HepG2 (cell line): ENCODE data around the gene TCTA. TPM values are rescaled to one million over a fixed set of nuclear protein-coding genes. Genes with fewer than 3 reads are reported as not detected.
A peak's percentile ranks its signal among the peaks of the same experiment; 100 is the strongest.

Source experiments
- FOXP1 ChIP-seq, 2 experiments: fragments of 450-650 bp in 1 of 2; IDR thresholded peaks; 2 replicates each; pipeline ENCODE4 v1.6.1; 2017 to 2018; ENCODE audit warnings: antibody characterized with exemption in 1 of 2
- GABPA ChIP-seq, 2 experiments: IDR thresholded peaks; 2 replicates each; pipeline ENCODE4 v1.6.1; 2011 to 2016; ENCODE audit warnings: low read depth in 2 of 2, low read length in 1 of 2, missing biosample characterization in 1 of 2, missing genetic modification characterization in 1 of 2
- HOXA3 ChIP-seq: sonication (generic); formaldehyde crosslinking; IDR thresholded peaks from 2 replicates; pipeline ENCODE4 v1.5.0; 2020; ENCODE audit warnings: missing genetic modification reagents
- NBN ChIP-seq: fragments of 450-650 bp; conservative IDR thresholded peaks from 2 replicates; pipeline ENCODE4 v1.6.1; 2017
- NCOA5 ChIP-seq: sonication (generic); formaldehyde crosslinking; IDR thresholded peaks from 2 replicates; pipeline ENCODE4 v1.4.0; 2020; ENCODE audit warnings: missing genetic modification reagents
- PHF21A ChIP-seq: sonication (generic); formaldehyde crosslinking; IDR thresholded peaks from 2 replicates; pipeline ENCODE4 v1.5.0; 2020; ENCODE audit warnings: mild to moderate bottlenecking, missing genetic modification reagents
- RBM22 ChIP-seq: fragments of 200-400 bp; formaldehyde crosslinking; optimal IDR thresholded peaks from 2 replicates; pipeline ENCODE3; 2017; ENCODE audit warnings: mild to moderate bottlenecking, low read length, moderate library complexity
- SIN3A ChIP-seq: IDR thresholded peaks from 2 replicates; pipeline ENCODE4 v1.6.1; 2011; ENCODE audit warnings: low read depth, mild to moderate bottlenecking, control low read depth, low read length, borderline replicate concordance
- TGIF2 ChIP-seq: IDR thresholded peaks from 2 replicates; pipeline ENCODE4 v1.6.1; 2016; ENCODE audit warnings: control low read depth, missing compliant biosample characterization
- ZBED4 ChIP-seq: sonication (generic); formaldehyde crosslinking; IDR thresholded peaks from 2 replicates; pipeline ENCODE4 v1.4.0; 2020; ENCODE audit warnings: missing genetic modification reagents, borderline replicate concordance
- ZBTB2 ChIP-seq: sonication (generic); formaldehyde crosslinking; IDR thresholded peaks from 2 replicates; pipeline ENCODE4 v1.8.0; 2022; ENCODE audit warnings: low read depth, missing genetic modification reagents
- ZFX ChIP-seq: sonication (generic); formaldehyde crosslinking; IDR thresholded peaks from 2 replicates; pipeline ENCODE4 v1.4.0; 2020; ENCODE audit warnings: mild to moderate bottlenecking, low read depth, missing genetic modification reagents, moderate library complexity
- ZFY ChIP-seq: sonication (generic); formaldehyde crosslinking; IDR thresholded peaks from 2 replicates; pipeline ENCODE4 v1.4.0; 2020; ENCODE audit warnings: missing genetic modification reagents
- ZNF3 ChIP-seq: IDR thresholded peaks from 2 replicates; pipeline ENCODE4 v1.7.0; 2017; ENCODE audit warnings: inconsistent platforms
- ZNF337 ChIP-seq: sonication (generic); formaldehyde crosslinking; IDR thresholded peaks from 2 replicates; pipeline ENCODE4 v1.5.1; 2020; ENCODE audit warnings: missing genetic modification reagents, low read depth, mild to moderate bottlenecking, borderline replicate concordance
- ZNF614 ChIP-seq: IDR thresholded peaks from 2 replicates; pipeline ENCODE4 v1.6.1; 2018; ENCODE audit warnings: missing biosample characterization, missing genetic modification reagents, inconsistent platforms, borderline replicate concordance
- ZNF792 ChIP-seq: IDR thresholded peaks from 2 replicates; pipeline ENCODE4 v1.6.1; 2016
- polyA plus RNA-seq, 8 experiments: library from polyadenylated mRNA; depleted of rRNA in 3 of 8; stranded (reverse) in 7 of 8; unstranded in 1 of 8; fragments of >200 nt; fragmentation: Illumina TruSeq in 4 of 8; extraction: Trizol in 4 of 8; gene quantifications; 2 replicates each; pipeline versions ENCODE4 v1.2.1 to v1.2.3, GENCODE V29; 2011 to 2016; ENCODE audit warnings: low read depth in 4 of 8, missing spikeins in 1 of 8, mixed read lengths in 1 of 8; ENCODE audit not compliant: insufficient read depth in 1 of 8
- total RNA-seq, 5 experiments: library from RNA; depleted of rRNA; stranded (reverse); fragments of >200 nt; fragmentation: Illumina TruSeq; extraction: Trizol; gene quantifications; 2 replicates each; pipeline ENCODE4 v1.2.3, GENCODE V29; 2016; ENCODE audit warnings: low read depth in 1 of 5
- TF ChIP-seq, protein P1 (sequence below): sonication (generic); formaldehyde crosslinking; IDR thresholded peaks from 2 replicates; pipeline ENCODE4 v1.4.0; 2020; ENCODE audit warnings: mild to moderate bottlenecking, low read depth, missing genetic modification reagents
- TF ChIP-seq, protein P2 (sequence below): sonication (generic); IDR thresholded peaks from 2 replicates; pipeline ENCODE4 v1.6.1; 2016; ENCODE audit warnings: low read depth, borderline replicate concordance
- TF ChIP-seq, protein P3 (sequence below), 2 experiments: fragments of 450-650 bp in 1 of 2; sonication (generic) in 1 of 2; formaldehyde crosslinking; IDR thresholded peaks; 2 replicates each; pipeline versions ENCODE4 v1.5.0 to v1.8.0; 2020 to 2022; ENCODE audit warnings: mild to moderate bottlenecking in 1 of 2, missing genetic modification reagents in 1 of 2

The TCTA gene
- total and polyA plus RNA-seq, 2 of the 13 experiments (the other 11 are each of a cell fraction or from before 2014, with no cell fraction given) = 8.3 to 13.2 TPM

DNA sequence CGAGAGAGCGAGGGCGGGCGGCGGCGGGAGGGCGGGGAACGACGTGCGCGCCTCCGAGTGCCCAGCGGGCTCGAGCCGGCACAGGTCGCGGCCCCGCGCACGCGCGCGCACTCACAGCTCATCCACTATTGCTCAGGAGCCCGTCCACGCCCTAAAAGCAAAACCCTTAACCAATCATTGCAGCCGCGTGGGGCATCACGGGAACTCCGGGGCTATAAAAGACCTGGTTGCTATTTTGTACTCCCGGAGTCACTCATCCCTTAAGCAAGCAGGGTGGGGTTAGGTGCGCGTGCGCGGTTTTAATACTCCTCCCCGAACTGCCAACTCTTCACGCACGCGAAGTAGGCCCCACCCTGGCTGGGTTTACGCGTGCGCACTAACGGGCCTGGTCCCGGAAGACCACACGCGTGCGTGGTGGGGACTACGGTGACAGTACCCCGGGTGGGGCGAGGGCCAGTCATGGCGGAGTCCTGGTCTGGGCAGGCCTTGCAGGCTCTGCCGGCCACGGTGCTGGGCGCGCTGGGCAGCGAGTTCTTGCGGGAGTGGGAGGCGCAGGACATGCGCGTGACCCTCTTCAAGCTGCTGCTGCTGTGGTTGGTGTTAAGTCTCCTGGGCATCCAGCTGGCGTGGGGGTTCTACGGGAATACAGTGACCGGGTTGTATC lies at the start of gene TCTA, which contains the start of gene RHOA (continued):
- no peak; the same call in 1 of the 2 replicates for TF ChIP-seq ZBTB2 (CRISPR knock-in tag)
- no peak; the same call in 1 of the 2 replicates for TF ChIP-seq ZBED4 (CRISPR knock-in tag)
- no peak for TF ChIP-seq ZNF3
- TF ChIP-seq, protein P1, sequence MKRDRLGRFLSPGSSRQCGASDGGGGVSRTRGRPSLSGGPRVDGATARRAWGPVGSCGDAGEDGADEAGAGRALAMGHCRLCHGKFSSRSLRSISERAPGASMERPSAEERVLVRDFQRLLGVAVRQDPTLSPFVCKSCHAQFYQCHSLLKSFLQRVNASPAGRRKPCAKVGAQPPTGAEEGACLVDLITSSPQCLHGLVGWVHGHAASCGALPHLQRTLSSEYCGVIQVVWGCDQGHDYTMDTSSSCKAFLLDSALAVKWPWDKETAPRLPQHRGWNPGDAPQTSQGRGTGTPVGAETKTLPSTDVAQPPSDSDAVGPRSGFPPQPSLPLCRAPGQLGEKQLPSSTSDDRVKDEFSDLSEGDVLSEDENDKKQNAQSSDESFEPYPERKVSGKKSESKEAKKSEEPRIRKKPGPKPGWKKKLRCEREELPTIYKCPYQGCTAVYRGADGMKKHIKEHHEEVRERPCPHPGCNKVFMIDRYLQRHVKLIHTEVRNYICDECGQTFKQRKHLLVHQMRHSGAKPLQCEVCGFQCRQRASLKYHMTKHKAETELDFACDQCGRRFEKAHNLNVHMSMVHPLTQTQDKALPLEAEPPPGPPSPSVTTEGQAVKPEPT (CRISPR knock-in tag) = peak; percentile 43; the same call in 1 of the 2 replicates
- peak; percentile 87 for TF ChIP-seq ZFY (CRISPR knock-in tag)
- no peak for TF ChIP-seq NCOA5 (CRISPR knock-in tag)
- no peak; the same call in 1 of the 2 replicates for TF ChIP-seq HOXA3 (CRISPR knock-in tag)
- no peak for TF ChIP-seq GABPA (IDR thresholded peaks at IDR 0.05; ENCODE audit: low read depth, low read length)
- TF ChIP-seq GABPA (CRISPR knock-in tag; IDR thresholded peaks at IDR 0.05; ENCODE audit: low read depth) = no peak; the same call in 1 of the 2 replicates
- no peak for TF ChIP-seq NBN
- no peak for TF ChIP-seq ZNF337 (CRISPR knock-in tag)
- no peak for TF ChIP-seq FOXP1 (IDR thresholded peaks at IDR 0.05)
- TF ChIP-seq FOXP1 (CRISPR knock-in tag; IDR thresholded peaks at IDR 0.05) = no peak
- TF ChIP-seq ZNF792 = peak; percentile 70; the same call in 1 of the 2 replicates
- no peak for TF ChIP-seq RBM22
- TF ChIP-seq, protein P2, sequence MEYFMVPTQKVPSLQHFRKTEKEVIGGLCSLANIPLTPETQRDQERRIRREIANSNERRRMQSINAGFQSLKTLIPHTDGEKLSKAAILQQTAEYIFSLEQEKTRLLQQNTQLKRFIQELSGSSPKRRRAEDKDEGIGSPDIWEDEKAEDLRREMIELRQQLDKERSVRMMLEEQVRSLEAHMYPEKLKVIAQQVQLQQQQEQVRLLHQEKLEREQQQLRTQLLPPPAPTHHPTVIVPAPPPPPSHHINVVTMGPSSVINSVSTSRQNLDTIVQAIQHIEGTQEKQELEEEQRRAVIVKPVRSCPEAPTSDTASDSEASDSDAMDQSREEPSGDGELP = no peak
- peak; percentile 85 for TF ChIP-seq PHF21A
- peak; percentile 97 for TF ChIP-seq ZFX (CRISPR knock-in tag)
- TF ChIP-seq ZNF614 (CRISPR knock-in tag) = peak; percentile 84; the same call in 1 of the 2 replicates
- TF ChIP-seq, protein P3, sequence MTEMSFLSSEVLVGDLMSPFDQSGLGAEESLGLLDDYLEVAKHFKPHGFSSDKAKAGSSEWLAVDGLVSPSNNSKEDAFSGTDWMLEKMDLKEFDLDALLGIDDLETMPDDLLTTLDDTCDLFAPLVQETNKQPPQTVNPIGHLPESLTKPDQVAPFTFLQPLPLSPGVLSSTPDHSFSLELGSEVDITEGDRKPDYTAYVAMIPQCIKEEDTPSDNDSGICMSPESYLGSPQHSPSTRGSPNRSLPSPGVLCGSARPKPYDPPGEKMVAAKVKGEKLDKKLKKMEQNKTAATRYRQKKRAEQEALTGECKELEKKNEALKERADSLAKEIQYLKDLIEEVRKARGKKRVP (CRISPR knock-in tag; IDR thresholded peaks at IDR 0.05) = peak in 1 of 2 experiments; percentile 47; a peak in 1 of 4 replicates
- peak; percentile 86; the same call in 1 of the 2 replicates for TF ChIP-seq SIN3A
- TF ChIP-seq TGIF2 = peak; percentile 86
